Hepatocyte (in vitro differentiated cells): Measurements from ENCODE around the gene CPNE6. TPM values are rescaled to one million over a fixed set of nuclear protein-coding genes. Genes with fewer than 3 reads are reported as not detected.
"Not testable (repeated sequence)": the region's sequence is repeated elsewhere in the genome, so short reads cannot be mapped to it uniquely, and the experiment has no call there.

Source experiments
- DNase-seq: peaks from one replicate; pipeline ENCODE4 v3.0.0-alpha.2; 2016; ENCODE audit warnings: low spot score
- H2AFZ ChIP-seq: fragments of 200-600 bp; sonication (generic); 2 replicates; pipeline ENCODE4 v1.6.0; 2016; ENCODE audit warnings: antibody characterized with exemption, mild to moderate bottlenecking
- H3K27ac ChIP-seq: fragments of 200-600 bp; sonication (generic); 2 replicates; pipeline ENCODE4 v1.5.1; 2016; ENCODE audit warnings: mild to moderate bottlenecking
- H3K27me3 ChIP-seq: fragments of 200-600 bp; sonication (generic); 2 replicates; pipeline ENCODE4 v1.6.1; 2016
- H3K36me3 ChIP-seq: fragments of 200-600 bp; sonication (generic); replicated peaks from 2 replicates; pipeline ENCODE4 v1.5.1; 2016; ENCODE audit warnings: low read depth; ENCODE audit not compliant: insufficient read depth
- H3K4me1 ChIP-seq: fragments of 200-600 bp; sonication (generic); 2 replicates; pipeline ENCODE4 v1.5.1; 2016; ENCODE audit warnings: mild to moderate bottlenecking, moderate library complexity; ENCODE audit not compliant: insufficient read depth
- H3K4me2 ChIP-seq: fragments of 200-600 bp; sonication (generic); 2 replicates; pipeline ENCODE4 v1.6.0; 2016
- H3K4me3 ChIP-seq: fragments of 200-600 bp; sonication (generic); 2 replicates; pipeline ENCODE4 v1.5.1; 2016; ENCODE audit warnings: mild to moderate bottlenecking
- H3K79me2 ChIP-seq: fragments of 200-600 bp; sonication (generic); 2 replicates; pipeline ENCODE4 v1.6.0; 2017; ENCODE audit warnings: mild to moderate bottlenecking
- H3K9me2 ChIP-seq: fragments of 200-600 bp; sonication (generic); replicated peaks from 2 replicates; pipeline ENCODE4 v1.6.0; 2017; ENCODE audit warnings: mild to moderate bottlenecking; ENCODE audit not compliant: insufficient read depth
- H3K9me3 ChIP-seq: fragments of 200-600 bp; sonication (generic); 2 replicates; pipeline ENCODE4 v1.5.1; 2016; ENCODE audit warnings: low read depth, mild to moderate bottlenecking
- H4K20me1 ChIP-seq: fragments of 200-600 bp; sonication (generic); 2 replicates; pipeline ENCODE4 v1.6.0; 2016; ENCODE audit warnings: mild to moderate bottlenecking; ENCODE audit not compliant: insufficient read depth, poor library complexity, severe bottlenecking
- EZH2 ChIP-seq: fragments of 200-600 bp; sonication (generic); IDR thresholded peaks from 2 replicates; pipeline ENCODE4 v1.6.1; 2016; ENCODE audit warnings: antibody characterized with exemption, mild to moderate bottlenecking, borderline replicate concordance
- EZH2phosphoT487 ChIP-seq: fragments of 200-600 bp; sonication (generic); IDR thresholded peaks from one replicate; pipeline ENCODE4 v1.6.1; 2018; ENCODE audit warnings: antibody characterized with exemption, mild to moderate bottlenecking, low read depth, moderate library complexity; ENCODE audit not compliant: unreplicated experiment, severe bottlenecking
- WGBS: methylation state at CpG from one replicate; pipeline ENCODE4 v1.1.6; 2016; ENCODE audit warnings: low lambda C conversion rate; ENCODE audit errors: missing lambda C conversion rate; 5-methylcytosine and 5-hydroxymethylcytosine counted together
- polyA plus RNA-seq: library from polyadenylated mRNA; unstranded; fragments of >200 nt; fragmentation: Nextera tagmentation; extraction: Ambion mirVana; gene quantifications from 2 replicates; pipeline ENCODE4 v1.2.1, GENCODE V29; 2016
- total RNA-seq: library from RNA; depleted of rRNA; stranded (reverse); fragments of >200 nt; gene quantifications from 2 replicates; pipeline ENCODE4 v1.2.3, GENCODE V29; 2014
- TF ChIP-seq, protein P1 (sequence below): fragments of 200-600 bp; sonication (generic); IDR thresholded peaks from 2 replicates; pipeline ENCODE4 v1.5.1; 2016; ENCODE audit warnings: antibody characterized with exemption, mild to moderate bottlenecking; ENCODE audit not compliant: poor library complexity

Gene CPNE6
- total and polyA plus RNA-seq, 2 experiments from 2014 or later: not detected

DNA sequence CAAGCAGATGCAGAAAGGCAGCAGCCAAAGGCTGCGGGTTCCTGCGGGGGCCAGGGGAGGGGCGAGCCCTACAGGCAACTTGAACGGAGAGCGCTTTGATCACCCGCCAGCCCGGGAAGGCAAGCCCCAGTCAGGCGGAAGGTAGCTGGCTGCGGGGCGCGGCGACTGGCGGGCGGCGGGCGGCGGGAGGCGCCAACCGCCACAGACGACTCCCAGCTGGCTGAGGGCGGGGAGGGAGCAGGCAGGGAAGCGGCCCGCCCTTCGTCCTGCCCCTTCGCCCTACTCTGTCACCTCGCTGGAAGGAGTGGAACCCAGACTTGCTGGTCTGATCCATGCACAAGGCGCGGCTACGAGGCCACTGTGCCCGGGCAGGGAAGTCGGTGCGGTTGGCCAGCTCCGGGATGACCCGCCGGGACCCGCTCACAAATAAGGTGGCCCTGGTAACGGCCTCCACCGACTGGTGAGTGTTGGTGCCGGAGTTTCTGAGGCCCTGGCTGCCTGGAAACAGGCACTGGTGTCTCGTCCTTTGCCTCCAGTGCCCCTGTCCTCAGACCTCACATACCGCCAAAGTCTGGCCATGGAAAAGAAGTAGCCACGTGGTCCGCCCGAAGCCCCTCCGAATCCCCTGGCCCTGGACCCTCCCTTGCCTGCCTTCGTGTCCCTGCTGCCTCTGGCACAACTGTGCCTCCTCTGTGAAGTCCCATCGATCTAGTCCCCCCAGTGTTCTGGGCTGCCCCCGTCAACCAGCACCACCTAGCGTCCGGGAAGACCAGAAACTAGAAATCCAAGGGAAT lies 35.0 kb upstream of the CPNE6 start:
- H3K27me3 ChIP-seq: no peaks in the 10 kb centered on the region
- H2AFZ ChIP-seq: peak overlapping the region; percentile 90
- H3K27ac ChIP-seq: peak overlapping the region; percentile 95
- DNase-seq: peak; percentile 87
- 3% methylated on average over 36 of the region's 50 CpGs for WGBS
- no peaks in the 10 kb centered on the region for H4K20me1 ChIP-seq
- H3K79me2 ChIP-seq: no peaks in the 10 kb centered on the region
- H3K9me3 ChIP-seq: no peaks in the 10 kb centered on the region
- peaks cover 3% of the 10 kb centered on the region for H3K4me1 ChIP-seq
- H3K36me3 ChIP-seq: no peaks in the 10 kb centered on the region
- no peaks in the 10 kb centered on the region for H3K9me2 ChIP-seq
- no peak for TF ChIP-seq EZH2phosphoT487
- TF ChIP-seq, protein P1, sequence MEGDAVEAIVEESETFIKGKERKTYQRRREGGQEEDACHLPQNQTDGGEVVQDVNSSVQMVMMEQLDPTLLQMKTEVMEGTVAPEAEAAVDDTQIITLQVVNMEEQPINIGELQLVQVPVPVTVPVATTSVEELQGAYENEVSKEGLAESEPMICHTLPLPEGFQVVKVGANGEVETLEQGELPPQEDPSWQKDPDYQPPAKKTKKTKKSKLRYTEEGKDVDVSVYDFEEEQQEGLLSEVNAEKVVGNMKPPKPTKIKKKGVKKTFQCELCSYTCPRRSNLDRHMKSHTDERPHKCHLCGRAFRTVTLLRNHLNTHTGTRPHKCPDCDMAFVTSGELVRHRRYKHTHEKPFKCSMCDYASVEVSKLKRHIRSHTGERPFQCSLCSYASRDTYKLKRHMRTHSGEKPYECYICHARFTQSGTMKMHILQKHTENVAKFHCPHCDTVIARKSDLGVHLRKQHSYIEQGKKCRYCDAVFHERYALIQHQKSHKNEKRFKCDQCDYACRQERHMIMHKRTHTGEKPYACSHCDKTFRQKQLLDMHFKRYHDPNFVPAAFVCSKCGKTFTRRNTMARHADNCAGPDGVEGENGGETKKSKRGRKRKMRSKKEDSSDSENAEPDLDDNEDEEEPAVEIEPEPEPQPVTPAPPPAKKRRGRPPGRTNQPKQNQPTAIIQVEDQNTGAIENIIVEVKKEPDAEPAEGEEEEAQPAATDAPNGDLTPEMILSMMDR: peak; percentile 85
- peak overlapping the region; percentile 24 for H3K4me3 ChIP-seq
- H3K4me2 ChIP-seq: peak overlapping the region; percentile 95

DNA sequence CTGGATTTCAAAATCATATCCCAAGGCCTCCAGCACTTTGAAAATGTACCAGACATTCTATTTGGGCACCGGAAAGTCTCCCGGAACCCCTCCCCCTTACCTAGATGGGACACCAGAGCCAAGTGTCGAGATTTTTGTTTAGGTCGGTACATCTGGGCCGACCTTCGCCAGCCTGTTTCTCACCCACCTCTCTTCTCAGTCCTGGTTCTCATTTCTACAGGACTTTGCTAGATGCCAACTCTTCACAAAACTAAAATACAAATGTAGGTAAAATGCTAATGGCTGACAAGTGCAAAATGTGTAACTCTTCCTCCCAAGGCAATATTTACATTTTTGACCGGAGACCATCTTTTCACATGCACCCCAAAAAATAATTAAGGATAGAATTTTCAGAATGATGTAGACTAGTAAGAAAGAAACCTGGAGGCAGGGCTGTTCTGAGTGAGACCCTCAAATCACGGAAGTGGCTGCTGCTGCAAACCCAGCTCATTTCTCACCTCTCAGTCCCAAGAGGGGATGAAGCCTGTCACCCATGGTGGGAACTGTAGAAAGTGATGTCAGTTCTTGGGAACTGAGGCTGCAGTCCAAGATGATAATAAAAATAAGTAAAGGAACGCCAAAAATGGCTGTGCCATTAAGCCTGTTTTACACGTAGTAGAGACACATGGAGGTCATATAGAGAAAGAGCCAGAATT lies 34.3 kb upstream of the CPNE6 start:
- H3K9me2 ChIP-seq: not testable (repeated sequence)
- H2AFZ ChIP-seq: peak overlapping the region; percentile 90
- H3K4me2 ChIP-seq: peak overlapping the region; percentile 95

DNA sequence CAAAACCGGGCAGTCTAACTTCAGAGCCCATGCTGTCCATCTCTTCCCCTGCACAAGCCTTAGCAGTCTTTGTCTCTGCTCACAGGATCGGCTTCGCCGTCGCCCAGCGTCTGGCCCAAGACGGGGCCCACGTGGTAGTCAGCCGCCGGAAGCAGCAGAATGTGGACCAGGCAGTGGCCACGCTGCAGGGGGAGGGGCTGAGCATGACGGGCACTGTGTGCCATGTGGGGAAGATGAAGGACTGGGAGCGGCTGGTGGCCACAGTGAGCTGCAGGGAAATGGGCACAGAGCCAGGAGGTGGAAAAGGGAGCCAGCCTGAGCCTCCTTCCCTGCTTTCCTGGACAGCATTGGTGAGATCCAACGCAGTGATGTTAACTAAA lies 33.7 kb upstream of the CPNE6 start:
- H3K79me2 ChIP-seq: no peaks in the 10 kb centered on the region
- no peaks in the 10 kb centered on the region for H3K9me3 ChIP-seq
- no peaks in the 10 kb centered on the region for H3K9me2 ChIP-seq
- H3K4me2 ChIP-seq: no peak overlapping the region
- no peak overlapping the region for H2AFZ ChIP-seq
- H3K4me3 ChIP-seq: no peak overlapping the region
- no peak for DNase-seq
- H3K27me3 ChIP-seq: no peaks in the 10 kb centered on the region
- no peaks in the 10 kb centered on the region for H4K20me1 ChIP-seq
- 89% methylated on average over 14 of the region's 14 CpGs for WGBS
- H3K4me1 ChIP-seq: peaks cover 3% of the 10 kb centered on the region
- TF ChIP-seq, protein P1: no peak
- TF ChIP-seq EZH2 (no peak), EZH2phosphoT487 (no peak)
- no peaks in the 10 kb centered on the region for H3K36me3 ChIP-seq
- H3K27ac ChIP-seq: no peak overlapping the region

More for the DNA sequence above, 34.3 kb upstream of the CPNE6 start:
- DNase-seq, H3K9me3 ChIP-seq, H4K20me1 ChIP-seq, H3K4me3 ChIP-seq, H3K36me3 ChIP-seq, H3K79me2 ChIP-seq, H3K27me3 ChIP-seq, H3K4me1 ChIP-seq: not testable (repeated sequence)
- 62% methylated on average over 10 of the region's 10 CpGs for WGBS
- peak overlapping the region; percentile 95 for H3K27ac ChIP-seq

DNA sequence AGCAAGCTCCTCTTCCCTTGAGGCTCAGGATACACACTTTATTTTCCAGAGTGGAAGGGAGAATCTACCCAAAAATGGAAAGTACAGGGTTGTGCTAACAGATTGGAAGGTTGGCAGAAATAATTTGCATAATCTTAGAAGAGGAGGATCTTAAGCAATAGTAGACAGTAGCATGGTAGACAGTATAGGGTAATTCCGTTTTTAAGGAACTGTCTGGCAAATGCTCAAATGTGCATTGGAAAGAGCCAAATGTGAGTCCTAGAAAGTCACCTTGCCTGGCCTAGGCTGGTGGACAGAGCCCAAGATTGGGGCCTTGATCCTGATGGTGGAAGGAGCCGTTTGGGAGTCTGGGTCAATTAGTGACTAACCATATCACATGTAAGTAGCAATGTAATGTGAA lies 32.7 kb upstream of the CPNE6 start:
- Histone ChIP-seq H2AFZ (no peak overlapping the region), H3K4me2 (no peak overlapping the region), H3K4me3 (no peak overlapping the region), H4K20me1 (no peaks in the 10 kb centered on the region), H3K9me2 (no peaks in the 10 kb centered on the region), H3K36me3 (no peaks in the 10 kb centered on the region), H3K4me1 (peaks cover 3% of the 10 kb centered on the region), H3K27me3 (no peaks in the 10 kb centered on the region), H3K79me2 (no peaks in the 10 kb centered on the region), H3K27ac (no peak overlapping the region), H3K9me3 (no peaks in the 10 kb centered on the region)
- 90% methylated on average over 2 of the region's 2 CpGs for WGBS
- TF ChIP-seq EZH2: no peak
- no peak for TF ChIP-seq EZH2phosphoT487
- TF ChIP-seq, protein P1: no peak
- no peak for DNase-seq
